Measurements from ENCODE around the gene RNF222.
"Not testable (repeated sequence)": the region's sequence is repeated elsewhere in the genome, so short reads cannot be mapped to it uniquely, and the experiment has no call there.

Gene RNF222

DNA sequence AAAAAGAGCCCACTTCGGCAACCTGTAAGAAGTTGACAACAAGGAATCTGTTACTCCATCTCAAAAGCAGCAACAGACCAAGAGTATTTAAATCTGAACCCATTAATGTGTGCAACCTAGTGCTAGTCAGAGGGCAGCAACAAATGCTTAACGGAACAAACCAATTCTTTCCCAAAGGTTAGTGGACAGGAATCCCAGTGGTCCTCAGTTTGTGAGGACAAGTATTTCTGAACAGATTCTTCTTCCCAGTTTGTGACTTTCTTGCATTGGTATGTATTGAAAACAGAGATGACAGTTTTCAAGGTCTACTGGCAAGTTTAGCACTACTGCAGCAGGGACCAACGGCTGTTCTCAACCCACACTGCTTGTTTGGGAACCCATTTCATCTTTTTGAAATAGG is 17.6 kb downstream of the RNF222 start:
- DNase-seq (ENCODE audit: low spot score): no peak

DNA sequence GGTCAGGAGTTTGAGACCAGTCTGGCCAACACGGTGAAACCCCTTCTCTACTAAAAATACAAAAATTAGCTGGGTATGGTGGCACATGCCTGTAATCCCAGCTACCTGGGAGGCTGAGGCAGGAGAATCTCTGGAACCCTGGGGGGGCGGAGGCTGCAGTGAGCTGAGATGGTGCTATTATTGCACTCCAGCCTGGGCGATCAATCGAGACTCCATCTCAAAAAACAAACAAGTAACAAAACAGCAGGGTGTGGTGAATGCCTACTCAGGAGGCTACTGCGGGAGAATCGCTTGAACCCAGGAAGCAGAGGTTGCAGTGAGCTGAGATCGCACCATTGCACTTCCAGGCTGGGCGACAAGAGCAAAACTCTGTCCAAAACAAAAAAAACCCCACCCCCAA is 19.5 kb downstream of the RNF222 start:
- DNase-seq (ENCODE audit: low spot score): not testable (repeated sequence)

- no peak for DNase-seq (ENCODE audit: low spot score)
Observed at GRCh38 chr17:8377422-8377821, 20.2 kb downstream of the RNF222 start.

DNA sequence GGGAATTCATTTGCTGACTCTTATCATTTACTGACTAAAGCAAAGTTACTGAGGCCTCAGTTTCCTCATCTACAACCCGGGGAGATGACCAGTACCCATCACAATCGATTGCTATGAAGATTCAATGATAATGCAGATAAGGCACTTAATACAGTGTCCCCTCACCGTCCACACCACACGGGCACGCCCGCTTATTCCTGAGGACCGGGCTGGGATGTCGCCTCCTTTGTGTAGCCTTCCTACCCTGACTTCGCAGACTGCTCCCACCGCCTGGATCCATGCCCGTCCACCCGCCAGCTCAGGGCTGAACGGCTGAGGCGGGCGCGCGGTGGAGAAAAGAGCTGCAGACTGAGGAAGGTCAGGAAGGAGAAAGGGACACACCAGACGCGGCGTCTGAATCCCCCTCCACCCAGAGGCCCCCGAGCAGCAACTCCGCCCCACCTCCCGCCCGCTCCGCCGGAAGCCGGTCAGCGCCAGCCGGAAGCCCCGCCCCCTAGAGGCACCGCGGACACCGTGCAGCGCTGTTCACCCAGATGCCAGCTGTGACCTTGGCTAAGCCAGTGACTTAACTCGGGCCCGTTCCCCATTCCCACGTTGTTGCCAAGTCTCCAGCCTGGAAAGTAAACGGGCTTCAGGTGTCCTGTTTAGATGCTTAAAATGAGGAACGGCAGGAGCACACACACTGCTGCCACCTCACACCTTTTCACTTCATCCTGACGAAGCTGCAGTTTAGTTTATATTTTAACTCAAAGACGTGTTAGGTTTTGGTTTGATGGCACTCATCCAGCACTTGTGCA is 21.2 kb downstream of the RNF222 start, which contains the start of gene KRABD2:
Gene KRABD2, minus strand, starts transcription at position 434 of the 797 bp plus-strand sequence.
- DNase-seq (ENCODE audit: low spot score): peak; percentile 92

DNA sequence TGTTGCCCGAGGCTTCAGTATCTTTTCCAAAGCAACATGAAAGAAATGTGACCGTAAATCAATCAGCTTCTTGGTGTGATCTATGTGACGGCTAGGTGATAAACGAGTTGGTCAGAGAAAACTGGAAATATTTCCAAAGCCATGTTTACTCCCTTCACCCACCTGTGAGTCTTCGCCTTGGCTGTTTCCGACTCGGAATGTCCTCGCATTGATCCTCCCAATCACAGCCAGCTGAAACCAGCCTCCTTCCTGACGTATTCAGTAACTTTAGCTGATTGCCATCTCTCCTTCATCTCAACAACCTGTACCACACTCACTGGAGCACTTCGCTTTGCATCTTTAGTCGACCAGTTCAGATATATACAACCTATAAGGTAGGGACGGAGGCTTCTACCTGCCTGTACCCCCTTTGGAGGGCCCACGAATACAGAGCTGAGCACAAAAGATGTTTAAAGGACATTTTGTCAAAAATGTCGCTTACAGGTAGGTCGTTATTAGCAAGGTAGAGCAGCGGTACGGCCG is 21.8 kb downstream of the RNF222 start:
- no peak for DNase-seq (ENCODE audit: low spot score)

DNA sequence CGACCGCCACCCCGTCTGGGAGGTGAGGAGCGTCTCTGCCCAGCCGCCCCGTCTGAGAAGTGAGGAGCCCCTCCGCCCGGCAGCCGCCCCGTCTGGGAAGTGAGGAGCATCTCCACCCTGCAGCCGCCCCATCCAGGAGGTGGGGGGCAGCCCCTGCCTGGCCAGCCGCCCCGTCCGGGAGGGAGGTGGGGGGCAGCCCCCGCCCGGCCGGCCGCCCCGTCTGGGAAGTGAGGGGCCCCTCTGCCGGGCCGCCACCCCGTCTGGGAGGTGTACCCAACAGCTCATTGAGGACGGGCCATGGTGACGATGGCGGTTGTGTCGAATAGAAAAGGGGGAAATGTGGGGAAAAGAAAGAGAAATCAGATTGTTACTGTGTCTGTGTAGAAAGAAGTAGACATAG is 23.8 kb downstream of the RNF222 start:
- DNase-seq (ENCODE audit: low spot score): not testable (repeated sequence)

GRCh38 chr17:8372422-8372821 is 25.2 kb downstream of the RNF222 start:
- no peak for DNase-seq (ENCODE audit: low spot score)

GRCh38 chr17:8371786-8372185 is 25.8 kb downstream of the RNF222 start:
- DNase-seq (ENCODE audit: low spot score): no peak

DNA sequence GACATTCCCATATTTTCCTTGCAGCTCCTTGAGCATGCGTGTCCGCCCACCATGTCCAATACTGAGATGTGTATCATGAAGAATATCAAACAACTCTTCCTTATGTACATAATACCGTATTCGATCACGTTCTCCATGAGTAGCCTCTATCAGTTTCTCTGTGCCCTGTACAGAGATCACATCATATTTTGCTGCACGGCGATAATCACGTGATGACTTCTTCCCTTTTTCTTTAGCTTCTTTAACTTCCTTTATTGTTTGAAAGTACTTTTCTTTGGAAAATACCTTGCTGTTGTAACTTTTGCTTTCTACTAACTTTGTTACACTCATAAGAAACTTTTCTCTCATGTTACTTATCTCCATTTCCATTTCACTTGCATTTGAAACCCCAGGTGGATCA is 27.7 kb downstream of the RNF222 start:
- DNase-seq (ENCODE audit: low spot score): no peak

DNA sequence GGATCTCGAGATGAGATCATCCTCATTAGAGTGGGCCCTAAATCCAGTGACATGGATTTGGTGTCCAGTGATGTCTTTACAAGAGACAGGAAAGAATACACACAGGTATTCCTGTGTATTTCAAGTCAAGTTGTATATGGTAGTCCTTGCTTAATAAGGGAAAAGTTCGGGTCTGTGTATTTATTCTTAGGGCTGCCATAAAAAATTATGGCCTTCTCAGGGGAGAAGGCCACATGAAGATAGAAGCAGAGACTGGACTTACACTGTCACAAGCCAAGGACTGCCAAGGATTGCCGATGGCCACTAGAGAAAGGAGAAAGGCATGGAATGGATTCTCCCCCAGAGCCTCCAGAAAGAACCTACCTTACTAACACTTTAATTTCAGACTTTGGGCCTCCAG is 29.4 kb downstream of the RNF222 start:
- DNase-seq (ENCODE audit: low spot score): no peak

GRCh38 chr17:8366231-8366630 is 31.4 kb downstream of the RNF222 start:
- DNase-seq (ENCODE audit: low spot score): no peak

DNA sequence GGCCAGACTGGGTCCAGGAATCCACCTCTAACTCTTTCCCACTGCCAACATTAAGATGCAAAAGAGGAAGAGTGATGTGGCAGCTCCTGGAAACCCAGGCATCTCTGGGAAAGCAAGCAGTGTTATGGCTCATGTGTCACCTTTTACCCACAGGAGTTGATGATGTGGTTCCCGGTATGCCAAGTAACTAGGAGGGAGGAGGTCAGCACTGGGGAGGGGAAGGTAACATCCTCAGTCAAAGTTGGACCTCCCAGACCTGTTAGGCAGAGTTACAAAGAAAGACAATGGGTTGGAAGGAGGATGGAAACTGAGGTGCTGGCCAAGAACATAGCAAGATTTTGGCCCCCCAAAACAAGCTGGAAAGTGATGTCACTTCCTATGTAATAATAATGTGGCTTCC is 32.5 kb downstream of the RNF222 start:
- DNase-seq (ENCODE audit: low spot score): no peak

DNA sequence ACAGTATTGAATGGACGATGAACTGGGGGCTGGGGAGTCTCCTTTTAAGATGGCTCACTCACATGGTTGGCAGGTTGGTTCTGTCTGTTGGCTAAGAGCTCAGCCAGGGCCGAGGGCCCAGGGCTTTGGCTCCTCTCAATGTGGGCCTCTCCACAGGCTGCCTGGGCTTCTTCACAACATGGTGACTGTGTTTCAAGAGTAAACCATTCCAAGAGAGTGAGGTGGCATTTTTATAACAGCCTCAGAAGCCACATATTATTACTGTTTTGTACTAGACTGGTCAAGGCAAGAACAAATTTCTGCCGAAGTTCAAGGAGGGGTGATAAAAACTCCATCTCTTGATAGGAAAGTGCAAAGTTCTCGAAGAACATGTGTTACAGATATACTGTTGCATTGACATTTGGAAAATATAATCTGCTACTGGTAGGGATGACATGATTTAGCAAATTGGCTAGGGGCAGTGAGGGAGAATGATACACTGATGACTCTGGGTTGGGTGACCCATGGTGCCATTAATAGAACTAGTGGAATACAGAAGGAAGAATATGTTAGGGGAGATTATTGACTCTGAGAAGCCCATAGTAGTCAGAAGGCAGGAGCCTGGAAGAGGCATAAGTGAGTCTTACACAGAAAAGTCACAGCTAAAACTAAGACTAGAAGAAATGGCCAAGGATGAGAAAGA is 34.8 kb downstream of the RNF222 start:
- DNase-seq (ENCODE audit: low spot score): no peak

DNA sequence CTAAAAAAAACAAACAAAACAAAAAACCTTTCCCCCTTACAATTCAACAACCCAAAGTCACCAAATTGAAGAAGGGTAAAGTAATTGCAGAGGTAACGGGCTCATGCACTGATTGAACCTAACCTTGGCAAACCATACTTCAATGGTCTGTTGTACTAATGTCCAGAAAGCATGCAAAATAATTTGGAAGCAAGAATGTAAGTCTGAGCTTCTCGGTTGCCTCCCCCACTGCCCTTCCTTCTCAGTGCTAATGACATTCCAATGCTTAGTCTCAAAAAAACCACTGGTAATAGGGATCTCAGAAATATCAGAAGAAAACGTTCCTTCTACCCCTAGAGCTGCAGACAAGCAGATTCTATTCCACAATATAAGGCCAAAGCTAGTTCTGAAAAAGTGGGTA is 36.9 kb downstream of the RNF222 start:
- no peak for DNase-seq (ENCODE audit: low spot score)

DNA sequence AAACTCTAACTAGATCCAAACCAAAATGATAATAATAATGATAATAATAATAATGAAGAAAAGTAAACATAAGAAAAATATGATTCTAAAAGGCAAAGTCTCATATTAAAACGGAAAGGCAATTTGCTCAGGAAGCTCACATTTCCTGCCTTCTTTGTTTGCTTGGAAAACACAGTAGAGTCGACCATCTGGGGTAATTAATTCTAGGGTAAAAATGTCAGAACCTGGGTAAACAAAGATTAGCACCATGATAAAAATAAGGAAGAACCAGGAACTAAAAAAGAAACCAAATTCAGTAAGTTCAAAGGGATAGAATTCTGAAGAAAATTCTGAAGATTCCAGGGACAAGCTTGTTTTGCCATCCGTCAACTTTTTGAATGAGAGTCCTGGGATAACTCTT is 37.4 kb downstream of the RNF222 start:
- no peak for DNase-seq (ENCODE audit: low spot score)

DNA sequence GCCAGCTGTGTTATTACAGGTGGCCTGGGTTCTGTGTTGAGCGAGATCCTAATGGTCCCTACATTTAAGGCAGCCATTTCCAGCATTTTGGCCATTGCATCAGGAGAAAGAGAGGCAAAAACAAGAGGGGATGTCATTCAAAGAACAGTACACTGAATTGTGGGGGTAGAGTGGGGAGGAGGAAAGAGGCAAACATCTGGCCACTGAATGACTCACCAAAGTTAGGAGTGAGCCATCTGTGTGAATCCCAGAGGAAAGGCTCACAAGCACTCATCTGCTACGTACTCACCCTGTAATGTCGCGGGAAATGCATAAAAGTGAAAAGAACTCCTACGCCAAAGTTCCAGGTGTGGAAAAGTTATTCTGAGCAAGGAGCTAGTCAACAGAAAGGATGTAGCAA is 37.9 kb downstream of the RNF222 start:
- DNase-seq (ENCODE audit: low spot score): no peak

DNA sequence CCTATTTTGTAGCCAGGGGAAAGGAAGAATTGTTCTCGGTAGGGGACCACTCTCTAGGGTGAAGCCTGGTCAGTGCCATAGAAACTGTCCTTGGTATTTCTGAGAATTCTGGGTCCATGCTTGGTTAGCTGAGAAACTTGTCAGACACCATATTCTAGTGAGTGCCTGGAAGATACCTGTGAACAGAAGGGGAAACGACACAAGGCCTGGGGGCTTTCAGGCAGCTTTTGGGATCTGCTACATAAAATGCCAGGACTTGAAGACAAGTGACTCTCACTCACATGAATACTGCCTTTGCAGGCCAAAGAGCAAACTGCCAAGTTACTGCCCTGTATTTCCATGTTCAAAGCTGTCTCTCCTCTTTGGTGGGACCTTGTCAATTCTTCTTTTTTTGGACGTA is 39.7 kb downstream of the RNF222 start:
- no peak for DNase-seq (ENCODE audit: low spot score)

DNA sequence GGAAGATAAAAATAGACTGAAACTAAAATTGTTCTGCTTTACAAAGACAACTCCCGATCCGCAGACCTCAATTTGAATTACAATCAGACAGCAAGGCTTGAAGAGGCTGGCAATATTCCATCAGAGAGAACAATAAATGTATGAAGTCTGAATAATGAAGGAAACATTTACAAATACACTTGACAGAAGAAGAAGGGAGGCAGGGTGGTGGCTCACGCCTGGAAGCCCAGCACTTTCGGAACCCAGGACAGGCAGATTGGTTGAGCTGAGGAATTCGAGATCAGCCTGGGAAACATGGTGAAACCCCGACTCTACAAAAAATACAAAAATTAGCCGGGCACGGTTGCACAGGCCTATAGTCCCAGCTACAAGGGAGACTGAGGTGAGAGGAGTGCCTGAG is 43.4 kb downstream of the RNF222 start:
- DNase-seq (ENCODE audit: low spot score): no peak

- no peak for DNase-seq (ENCODE audit: low spot score)
Observed at GRCh38 chr17:8353736-8354135, 43.9 kb downstream of the RNF222 start.

GRCh38 chr17:8350339-8350738 is 47.3 kb downstream of the RNF222 start:
- DNase-seq (ENCODE audit: low spot score): no peak

DNA sequence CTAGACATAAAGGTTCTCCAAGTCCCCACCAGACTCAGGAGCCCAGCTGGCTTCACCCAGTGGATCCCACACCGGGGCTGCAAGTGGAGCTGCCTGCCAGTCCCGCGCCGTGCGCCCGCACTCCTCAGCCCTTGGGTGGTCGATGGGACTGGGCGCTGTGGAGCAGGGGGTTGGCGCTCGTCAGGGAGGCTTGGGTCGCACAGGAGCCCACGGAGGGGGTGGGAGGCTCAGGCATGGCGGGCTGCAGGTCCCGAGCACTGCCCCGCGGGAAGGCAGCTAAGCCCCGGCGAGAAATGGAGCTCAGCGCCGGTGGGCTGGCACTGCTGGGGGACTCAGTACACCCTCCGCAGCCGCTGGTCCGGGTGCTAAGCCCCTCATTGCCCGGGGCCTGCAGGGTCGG is 50.6 kb downstream of the RNF222 start:
- DNase-seq (ENCODE audit: low spot score): not testable (repeated sequence)

GRCh38 chr17:8345951-8346665 is 51.5 kb downstream of the RNF222 start:
- DNase-seq (ENCODE audit: low spot score): no peak
